T-helper 1 cell (primary cell): Measurements from ENCODE around the gene CD2.
A peak's percentile ranks its signal among the peaks of the same experiment; 100 is the strongest.

Source experiments
- DNase-seq, 5 donors: peaks; one replicate each; pipeline ENCODE4 v3.0.0-alpha.2; 2012 to 2020

The CD2 gene

DNA sequence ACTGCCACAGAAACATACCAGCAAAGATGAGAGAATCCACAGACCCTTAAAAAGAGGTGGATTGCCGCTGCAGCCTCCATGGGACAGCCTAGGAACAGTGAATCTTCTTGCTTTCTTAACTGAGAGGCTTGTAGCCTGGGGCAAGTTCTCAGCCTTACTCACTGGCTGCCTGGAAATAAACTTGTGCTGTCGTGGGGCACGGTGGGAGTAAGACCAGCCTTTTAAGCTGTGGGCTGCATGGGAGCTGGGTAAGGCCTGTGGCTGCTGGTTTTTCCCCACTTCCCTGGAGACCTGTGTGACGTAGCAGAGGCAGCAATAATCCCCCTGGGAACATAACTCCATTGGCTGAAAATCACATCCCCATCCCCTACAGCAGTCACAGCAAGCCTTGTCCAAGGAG, 30.8 kb downstream of the CD2 start:
- no peak for DNase-seq

DNA sequence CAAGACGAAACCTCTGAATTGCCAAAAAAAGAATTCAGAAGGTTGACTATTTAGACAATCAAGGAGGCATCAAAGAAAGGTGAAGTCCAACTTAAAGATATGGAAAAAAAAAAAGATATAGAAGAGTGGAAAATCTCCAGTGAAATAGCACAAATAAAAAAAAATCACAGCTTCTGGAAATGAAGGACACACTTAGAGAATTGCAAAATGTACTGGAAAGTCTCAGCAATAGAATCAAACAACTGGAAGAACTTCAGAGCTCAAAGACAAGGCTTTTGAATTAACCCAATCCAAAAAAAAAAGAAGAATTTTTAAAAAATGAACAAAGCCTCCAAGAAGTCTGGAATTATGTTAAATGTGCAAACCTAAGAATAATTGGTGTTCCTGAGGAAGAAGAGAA, 31.8 kb downstream of the CD2 start:
- DNase-seq = no peak

DNA sequence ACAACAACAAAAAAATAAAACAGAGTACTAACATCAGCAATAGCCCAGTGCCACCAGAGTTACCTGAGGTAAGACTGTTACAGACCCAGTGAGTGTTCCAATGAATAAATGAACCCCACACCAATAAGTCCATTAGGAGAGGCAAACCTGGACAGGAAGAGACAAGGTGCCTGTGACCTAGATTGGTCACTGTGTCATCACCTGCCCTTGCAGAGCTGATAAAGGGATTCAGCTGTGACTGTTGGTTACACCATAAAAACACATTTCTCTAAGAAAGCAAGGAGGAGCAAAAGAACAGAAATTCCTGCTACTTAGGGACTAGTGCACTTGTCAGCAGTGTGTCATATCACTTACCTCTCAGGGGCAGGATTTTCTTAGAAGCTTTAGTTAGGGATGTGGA, 37.5 kb downstream of the CD2 start:
- DNase-seq = no peak

DNA sequence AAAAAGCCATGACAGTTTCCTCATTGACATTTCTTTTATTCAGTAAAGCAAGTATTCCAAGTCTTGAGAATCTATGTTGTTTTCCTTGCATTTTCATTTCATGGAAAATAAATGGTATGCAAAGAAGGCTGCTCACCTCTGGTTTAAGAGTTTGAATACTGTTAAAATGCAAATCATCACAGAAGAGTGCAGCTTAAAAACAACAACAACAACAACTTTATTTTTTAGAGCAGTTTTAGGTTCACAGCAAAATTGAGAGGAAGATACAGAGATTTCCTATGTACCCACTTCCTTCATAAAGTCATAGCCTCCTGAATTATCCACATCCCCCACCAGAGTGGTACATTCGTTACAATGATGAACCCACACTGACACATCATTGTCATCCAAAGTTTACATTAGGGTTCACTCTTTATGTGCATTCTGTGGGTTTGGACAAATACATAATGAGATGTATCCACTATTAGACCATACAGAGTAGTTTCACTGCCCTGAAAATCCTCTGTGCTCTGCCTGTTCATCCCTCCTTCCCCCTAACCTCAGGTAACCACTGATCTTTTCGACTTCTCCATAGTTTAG, 39.2 kb downstream of the CD2 start:
- DNase-seq = no peak

DNA sequence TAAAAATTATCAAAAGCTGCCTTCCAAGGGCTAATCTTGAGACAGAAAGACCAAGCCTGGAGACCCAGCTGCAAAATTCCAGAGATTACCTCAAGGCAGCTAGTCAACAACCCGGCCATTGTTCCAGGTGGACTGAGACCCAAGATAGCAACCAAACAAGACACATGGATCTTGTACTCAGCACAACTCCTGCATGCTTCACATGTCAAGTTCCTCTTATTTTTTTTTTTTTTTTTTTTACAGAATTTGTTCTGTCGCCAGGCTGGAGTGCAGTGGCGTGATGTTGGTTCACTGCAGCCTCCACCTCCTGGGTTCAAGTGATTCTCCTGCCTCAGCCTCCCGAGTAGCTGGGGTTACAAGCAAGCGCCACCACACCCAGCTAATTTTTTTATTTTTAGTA, 40.1 kb downstream of the CD2 start:
- no peak for DNase-seq

DNA sequence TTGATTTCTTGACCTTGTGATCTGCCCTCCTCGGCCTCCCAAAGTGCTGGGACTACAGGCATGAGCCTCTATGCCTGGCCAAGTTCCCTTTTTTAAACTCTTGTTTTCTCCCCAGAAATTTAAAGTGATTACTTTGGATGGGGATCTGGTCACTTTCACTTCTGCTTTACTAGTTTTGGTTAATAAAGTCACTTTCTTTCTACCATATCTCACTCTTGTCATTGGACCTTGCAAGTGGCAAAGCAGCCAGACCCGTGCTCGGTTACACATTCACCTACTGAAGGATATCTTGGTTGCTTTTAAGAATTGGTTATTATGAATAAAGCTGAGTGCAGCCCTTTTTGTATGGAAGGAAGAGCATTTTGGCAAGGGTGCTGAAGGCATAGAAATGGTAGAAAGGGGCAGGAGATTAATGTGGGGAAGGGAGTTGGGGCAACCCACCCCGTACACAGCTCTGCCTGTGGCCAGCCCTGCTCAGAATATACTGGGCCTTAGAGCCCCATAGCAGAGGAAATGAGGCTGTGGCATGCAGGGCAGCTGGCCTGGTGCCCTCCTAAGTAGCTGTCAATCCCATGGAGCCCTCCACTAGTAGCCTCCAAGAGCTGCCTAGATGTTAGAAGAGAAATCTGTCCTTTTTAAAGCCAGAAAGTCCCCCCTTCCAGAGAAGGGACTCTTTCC, 40.7 kb downstream of the CD2 start:
- DNase-seq = no peak

DNA sequence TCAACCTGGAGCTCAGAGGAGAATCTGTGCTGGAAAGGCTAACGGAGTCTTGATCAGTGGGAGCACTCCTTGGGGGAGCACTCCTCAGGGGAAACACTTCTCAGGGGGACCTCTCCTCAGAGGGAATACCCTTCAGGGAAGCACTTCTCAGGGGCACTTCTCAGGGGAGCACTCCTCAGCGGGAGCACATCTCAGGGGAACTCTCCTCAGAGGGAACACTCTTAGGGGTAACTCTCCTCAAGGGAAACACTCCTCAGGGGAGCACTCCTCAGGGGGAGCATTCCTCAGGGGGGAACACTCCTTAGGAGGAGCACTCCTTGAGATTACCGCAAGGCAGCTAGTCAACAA, 41.2 kb downstream of the CD2 start:
- DNase-seq = no peak

DNA sequence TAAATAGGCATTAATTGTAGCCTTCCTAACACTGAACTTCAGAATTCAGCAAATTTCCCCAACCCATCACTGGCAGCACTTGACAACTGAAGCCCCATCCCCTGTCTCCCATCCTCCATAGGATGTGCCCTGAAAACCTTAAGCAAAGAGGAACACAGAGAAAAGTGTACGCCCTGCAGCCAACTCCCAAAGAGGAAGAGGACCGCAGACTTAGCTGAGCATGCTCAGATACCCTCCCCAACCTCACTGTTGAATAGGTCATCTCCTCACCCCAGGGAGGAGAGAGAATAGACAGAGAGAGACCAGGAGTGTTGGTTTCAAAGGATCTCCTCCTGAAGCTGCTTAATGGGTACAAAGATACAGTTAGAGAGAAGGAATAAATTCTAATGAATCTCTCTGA, 50.5 kb downstream of the CD2 start:
- peak in 1 of 5 donors; percentile 70 for DNase-seq

DNA sequence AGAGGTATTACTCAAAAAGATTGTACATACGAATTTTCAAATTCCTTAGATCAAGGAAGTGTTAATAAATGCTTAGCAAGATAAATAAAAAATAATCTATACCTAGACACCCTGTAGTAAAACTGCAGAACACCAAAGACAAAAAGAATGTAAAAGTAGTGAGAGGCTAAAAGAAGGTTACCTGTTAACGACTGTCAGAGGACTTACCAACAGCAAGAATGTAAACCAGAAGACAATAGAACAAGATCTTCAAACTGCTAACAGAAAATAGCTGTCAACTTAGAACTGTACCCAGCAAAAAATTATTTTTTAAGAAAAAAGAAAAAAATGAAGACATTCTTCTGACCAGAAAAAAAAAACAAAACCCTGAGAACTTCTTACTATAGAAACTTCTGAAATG, 51.2 kb downstream of the CD2 start:
- DNase-seq = no peak

DNA sequence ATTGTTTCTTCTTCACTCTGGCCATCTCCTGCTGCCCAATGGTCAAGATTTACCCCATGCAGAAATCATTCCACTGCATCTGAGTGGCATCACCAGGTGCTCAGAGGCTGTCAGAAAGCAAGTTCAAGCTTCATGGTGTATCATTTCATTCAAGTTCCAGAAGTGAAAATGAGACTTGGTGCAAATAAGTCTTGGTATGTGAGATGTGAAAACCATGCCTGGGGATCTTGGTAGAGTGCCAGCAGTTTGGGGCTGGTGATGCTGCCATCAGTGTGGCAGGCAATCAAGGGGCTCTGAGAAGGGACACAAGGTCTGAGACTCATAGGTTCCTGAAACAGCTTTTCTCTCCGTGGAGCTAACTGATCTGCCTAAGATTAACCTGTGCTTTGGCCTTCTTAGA, 52.0 kb downstream of the CD2 start:
- DNase-seq = peak in 4 of 5 donors; percentile 27 to 85 (median 36)

DNA sequence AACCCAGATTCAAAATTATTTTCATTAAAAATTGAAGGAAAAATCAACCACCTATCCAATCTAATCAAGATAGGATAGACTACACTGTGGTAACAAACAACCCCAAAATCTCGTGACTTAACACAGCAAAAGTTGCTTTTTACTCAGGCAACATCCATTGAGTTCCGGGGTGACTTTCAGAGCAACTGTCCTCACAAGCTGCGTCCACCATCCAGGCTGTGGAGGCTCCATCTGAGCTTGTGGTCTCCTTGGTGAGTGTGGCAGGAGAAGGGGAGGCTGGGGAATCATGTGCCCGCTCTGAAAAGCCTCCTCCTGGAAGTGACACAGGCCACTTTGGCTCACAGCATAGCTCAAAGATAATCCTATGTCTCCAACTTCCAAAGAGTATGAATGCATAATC, 52.4 kb downstream of the CD2 start:
- DNase-seq = peak in 1 of 5 donors; percentile 59

DNA sequence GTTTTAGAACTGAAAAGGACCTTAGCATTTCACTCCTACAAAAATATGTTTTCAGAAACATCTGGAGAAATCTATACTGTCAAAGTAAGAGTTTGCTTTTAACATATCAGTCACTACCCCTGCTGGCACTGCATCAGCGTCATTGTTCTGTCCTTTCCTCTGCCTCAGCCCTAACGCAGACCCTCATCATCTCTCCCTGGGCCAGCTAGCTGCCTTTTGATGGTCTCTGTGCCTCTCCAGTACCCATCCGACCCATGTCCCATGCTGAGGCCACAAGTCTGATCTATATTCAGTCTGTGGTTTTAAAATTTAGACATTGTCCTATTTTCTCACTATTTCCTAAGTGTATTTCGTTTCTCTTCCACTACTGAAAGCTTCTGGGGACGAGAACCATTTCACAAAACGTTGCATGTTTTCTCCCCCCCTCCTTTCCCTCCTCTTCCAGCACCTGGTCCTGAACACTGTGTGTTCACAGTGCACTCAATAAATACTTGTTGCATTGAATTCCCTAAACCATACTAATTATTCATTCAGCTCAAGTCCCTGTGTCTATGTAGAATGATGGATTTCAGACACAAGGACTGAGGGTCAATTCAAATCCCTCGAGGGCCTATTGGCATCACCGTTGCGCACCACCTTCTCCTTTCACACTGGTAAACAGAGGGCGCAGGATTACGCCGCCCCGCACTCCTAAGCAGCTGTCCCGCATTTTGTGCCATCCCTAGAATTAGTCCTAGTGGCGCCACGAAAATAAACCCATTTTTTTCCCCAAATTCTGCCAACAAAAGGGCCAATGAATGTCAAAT, 53.4 kb downstream of the CD2 start:
- peak in 1 of 5 donors; percentile 56 for DNase-seq

DNA sequence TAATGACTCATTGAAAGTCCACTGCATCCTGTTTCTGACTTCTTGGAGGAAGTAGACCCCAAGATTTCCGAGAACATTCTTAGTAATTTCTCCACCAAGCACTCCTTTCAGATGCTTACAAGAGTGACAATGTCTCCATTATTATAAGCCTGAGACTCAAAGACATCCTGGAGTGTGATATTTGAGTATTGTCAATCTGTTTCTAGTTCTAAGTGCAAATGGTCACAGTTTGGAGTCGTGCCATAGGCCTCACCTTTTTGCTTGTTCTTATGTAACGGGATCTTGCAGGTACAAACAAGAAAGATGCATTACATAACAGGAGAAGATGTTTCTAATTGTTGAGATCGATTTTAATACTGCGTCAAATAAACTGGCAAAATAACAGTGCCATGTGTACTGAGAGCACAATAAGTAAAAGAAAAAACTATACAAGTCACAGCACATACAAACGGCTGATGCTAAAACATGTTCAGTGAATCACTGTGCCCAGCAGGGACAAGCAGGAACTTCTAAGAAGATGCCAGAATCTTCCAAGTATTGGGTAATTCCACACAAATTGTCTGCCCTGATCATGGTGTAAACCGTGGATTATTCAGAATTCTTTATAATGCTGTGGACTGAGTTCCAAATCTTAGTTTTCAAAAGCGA, 54.1 kb downstream of the CD2 start:
- DNase-seq = peak in 1 of 5 donors; percentile 87

DNA sequence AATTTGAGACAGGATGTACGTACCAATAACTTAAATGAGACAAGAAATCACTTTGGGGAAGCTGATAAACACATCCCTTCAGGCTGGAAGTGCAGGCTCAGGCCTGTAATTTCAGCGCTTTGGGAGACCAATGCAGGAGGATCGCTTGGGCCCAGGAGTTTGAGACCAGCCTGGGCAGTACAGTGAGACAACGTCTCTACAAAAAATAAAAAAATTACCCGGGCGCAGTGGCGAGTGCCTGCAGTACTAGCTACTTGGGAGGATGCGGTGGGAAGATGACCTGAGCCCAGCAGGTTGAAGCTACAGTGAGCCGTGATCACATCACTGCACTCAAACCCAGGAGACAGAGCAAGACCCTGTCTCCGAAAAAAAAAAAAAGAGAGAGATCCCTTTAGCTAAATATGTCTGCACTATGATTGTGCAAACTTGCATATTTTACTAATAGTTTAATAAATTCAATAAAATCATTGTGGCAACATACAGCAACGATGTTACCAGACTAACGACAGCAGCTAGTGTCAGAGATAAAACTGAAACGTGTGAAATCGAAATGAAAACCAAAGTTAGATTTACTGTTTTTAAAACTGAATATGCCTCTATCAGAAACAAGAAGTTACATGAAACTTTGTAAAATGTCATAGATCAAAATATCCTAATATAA, 54.7 kb downstream of the CD2 start:
- peak in 1 of 5 donors; percentile 82 for DNase-seq

DNA sequence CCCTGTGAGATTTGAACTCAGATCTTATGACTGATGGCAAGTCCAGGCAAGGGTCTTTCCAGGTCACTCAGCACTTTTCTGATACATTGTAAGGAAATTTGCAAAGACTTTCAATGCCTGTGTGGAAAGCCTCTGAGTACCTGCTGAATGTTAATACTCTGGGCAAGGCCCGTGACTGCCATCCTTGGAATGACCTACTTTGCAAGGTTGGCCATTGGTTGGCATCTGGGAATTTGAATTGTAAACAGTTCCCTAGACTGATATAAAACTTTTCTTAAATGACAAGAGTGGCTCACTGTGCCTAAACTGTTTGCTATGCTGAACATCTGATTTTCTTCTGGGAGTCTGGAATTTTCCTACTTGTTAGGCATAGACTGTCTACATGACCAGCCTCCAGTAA, 57.1 kb downstream of the CD2 start:
- DNase-seq = no peak

DNA sequence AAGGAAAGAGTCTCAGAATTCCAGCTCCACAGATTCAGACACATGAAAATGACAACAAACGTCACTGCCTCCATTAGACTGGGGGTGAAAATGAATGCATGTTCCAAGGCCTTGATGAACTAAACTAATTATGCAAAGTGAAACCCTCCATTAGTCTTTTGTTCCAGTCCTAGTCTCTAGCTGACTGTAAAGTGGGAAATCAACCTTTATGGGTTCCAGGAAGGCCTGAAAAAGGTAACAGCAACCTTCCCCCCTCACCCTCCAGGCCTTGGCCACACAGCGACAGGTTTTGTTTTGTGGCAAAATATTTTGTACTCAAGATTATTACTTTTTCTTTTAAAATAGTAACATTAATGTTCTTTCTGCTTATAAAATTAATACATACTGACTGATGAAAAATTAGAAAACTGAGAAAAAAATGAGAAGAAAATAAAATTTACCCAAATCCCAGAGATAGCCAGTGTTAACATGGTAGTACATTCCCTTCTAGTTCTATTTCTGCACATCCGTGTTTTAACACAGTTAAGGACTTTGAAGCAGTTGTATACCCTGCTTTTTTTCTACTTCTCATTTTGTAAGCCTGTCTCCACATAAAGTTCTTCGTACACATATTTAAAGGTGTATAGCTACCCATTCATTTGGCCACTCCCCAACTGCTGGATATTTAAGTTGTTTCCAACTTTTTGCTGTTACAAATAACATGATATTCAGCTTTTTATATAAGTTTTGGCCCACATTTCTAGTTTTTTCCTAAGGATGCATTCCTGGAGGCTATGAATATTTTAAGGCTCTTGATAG, 60.9 kb downstream of the CD2 start:
- DNase-seq = peak in 1 of 5 donors; percentile 59

DNA sequence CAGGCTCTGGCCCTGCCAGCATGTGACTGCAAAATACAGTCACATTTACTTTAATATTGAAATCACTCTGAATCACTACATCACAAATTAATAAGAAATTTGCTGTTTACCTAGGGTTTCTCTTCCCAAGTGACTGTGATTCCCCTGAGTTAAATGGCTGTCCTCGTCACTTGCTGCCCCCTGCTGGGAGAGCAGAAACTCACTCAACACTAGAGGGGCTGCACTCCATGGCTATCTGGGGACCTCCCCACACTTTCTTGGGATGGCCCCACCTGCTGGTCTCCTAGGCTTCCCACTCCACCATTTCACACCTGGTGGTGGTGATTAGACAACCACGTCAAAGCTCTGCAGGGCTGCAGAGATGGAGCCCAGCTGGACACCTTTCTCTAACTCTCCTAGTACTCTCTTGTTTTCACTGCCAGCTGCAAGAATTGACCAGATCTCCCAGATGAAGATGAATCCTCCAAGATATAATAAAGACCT, 63.4 kb downstream of the CD2 start:
- peak; percentile 49 to 82 (median 64) for DNase-seq
